Measurements from ENCODE around the gene DNMT3A.
"Not testable (repeated sequence)": the region's sequence is repeated elsewhere in the genome, so short reads cannot be mapped to it uniquely, and the experiment has no call there.

DNMT3A gene

GRCh38 chr2:25279091-25279651 is 62.6 kb downstream of the DNMT3A start:
- TF ChIP-seq CTCF (conservative IDR thresholded peaks at IDR 0.05) (no peak), ZFX (IDR thresholded peaks at IDR 0.05) (no peak)
- H3K27ac ChIP-seq = peak overlapping the region; percentile 33

GRCh38 chr2:25276569-25277465 is 64.9 kb downstream of the DNMT3A start:
- no peak; the same call in 1 of the 2 replicates for TF ChIP-seq CTCF (conservative IDR thresholded peaks at IDR 0.05)
- TF ChIP-seq ZFX (IDR thresholded peaks at IDR 0.05) = no peak

GRCh38 chr2:25275575-25275965 is 66.2 kb downstream of the DNMT3A start:
- no peak overlapping the region for H3K27ac ChIP-seq
- TF ChIP-seq ZFX (IDR thresholded peaks at IDR 0.05) (no peak), CTCF (conservative IDR thresholded peaks at IDR 0.05) (no peak)

More at GRCh38 chr2:25276569-25277465, 64.9 kb downstream of the DNMT3A start:
- no peak overlapping the region for H3K27ac ChIP-seq

- no peak overlapping the region for H3K27ac ChIP-seq
- TF ChIP-seq CTCF (conservative IDR thresholded peaks at IDR 0.05) (no peak), ZFX (IDR thresholded peaks at IDR 0.05) (no peak)
Observed at GRCh38 chr2:25274868-25275574, 66.7 kb downstream of the DNMT3A start.

- no peak overlapping the region for H3K27ac ChIP-seq
- no peak for TF ChIP-seq CTCF (conservative IDR thresholded peaks at IDR 0.05)
- no peak for TF ChIP-seq ZFX (IDR thresholded peaks at IDR 0.05)
Observed at GRCh38 chr2:25273985-25274535, 67.7 kb downstream of the DNMT3A start.

GRCh38 chr2:25272705-25273104 is 69.0 kb downstream of the DNMT3A start:
- not testable (repeated sequence) for H3K27ac ChIP-seq

GRCh38 chr2:25270061-25270460 is 71.7 kb downstream of the DNMT3A start:
- TF ChIP-seq ZFX (IDR thresholded peaks at IDR 0.05) (no peak), CTCF (conservative IDR thresholded peaks at IDR 0.05) (no peak)
- H3K27ac ChIP-seq = no peak overlapping the region

Data from C4-2B (cell line).